HL-60/S4 treated with phorbol 12-myristate 13-acetate at 8.2 ng/mL for 4 days and 3 days (cell line): ENCODE measurements around the gene TBL3.
"Not testable (repeated sequence)": the region's sequence is repeated elsewhere in the genome, so short reads cannot be mapped to it uniquely, and the experiment has no call there.

Source experiments
- in situ Hi-C: fragments of 300-500 bp; cut with MboI; formaldehyde crosslinking; loops from 2 replicates; pipeline ENCODE4 v1.15.0; 2022; ENCODE audit warnings: low sequenced_read_pairs

The TBL3 gene

GRCh38 chr16:1971796-1972489, at the start of gene TBL3:
TSS of gene TBL3 (plus strand) at chr16:1972053. CDS start at chr16:1972165, 112 bp downstream.
- in situ Hi-C loops: no loop called here

GRCh38 chr16:1922357-1922756, 49.5 kb upstream of the TBL3 start:
- in situ Hi-C loops: no loop called here

GRCh38 chr16:1923299-1924034, 48.4 kb upstream of the TBL3 start:
- in situ Hi-C loops: no loop called here

GRCh38 chr16:1924095-1924494, 47.8 kb upstream of the TBL3 start:
- in situ Hi-C loops: no loop called here

DNA sequence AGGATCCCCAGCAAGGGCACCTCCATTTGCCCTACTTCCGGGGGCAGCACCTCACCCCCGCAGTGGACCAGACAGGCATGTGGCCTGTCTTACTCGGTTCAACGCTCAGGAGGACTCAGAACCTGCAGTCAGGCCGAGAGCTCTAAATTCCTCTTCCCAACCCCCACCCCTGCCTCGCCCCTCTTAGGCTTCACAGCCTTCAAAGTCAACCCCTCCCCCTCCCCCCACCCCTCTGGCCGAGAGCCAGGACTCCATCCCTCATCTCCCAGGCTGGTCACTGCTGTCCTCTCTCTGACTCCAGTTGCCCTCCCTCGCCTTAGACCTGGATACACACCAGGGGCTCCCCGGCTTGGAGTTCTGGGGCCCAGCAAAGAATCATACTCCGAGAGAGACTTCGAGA, 45.6 kb upstream of the TBL3 start:
- in situ Hi-C loops: no loop called here

DNA sequence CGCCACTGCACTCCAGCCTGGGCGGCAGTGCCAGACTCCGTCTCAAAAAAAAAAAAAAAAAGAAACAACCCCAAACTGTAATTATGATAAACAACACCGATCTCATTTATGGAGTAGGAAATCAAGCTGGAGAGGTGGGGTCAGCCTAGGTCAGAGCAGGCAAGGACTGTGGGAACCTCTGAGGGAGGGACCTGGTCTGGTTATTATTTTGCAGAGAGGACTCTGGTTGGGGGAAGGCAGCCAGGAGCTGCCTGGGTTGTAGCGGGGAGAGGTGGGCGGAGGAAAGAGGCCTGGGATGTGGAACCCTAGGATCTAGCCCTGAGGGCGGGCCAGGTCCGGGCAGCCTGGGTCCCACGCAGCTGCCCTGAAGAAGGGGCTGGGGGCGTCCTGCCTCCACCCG, 42.7 kb upstream of the TBL3 start:
- in situ Hi-C loops: no loop called here

- in situ Hi-C loops: no loop called here
Measured at GRCh38 chr16:1929578-1930337, 42.1 kb upstream of the TBL3 start.

DNA sequence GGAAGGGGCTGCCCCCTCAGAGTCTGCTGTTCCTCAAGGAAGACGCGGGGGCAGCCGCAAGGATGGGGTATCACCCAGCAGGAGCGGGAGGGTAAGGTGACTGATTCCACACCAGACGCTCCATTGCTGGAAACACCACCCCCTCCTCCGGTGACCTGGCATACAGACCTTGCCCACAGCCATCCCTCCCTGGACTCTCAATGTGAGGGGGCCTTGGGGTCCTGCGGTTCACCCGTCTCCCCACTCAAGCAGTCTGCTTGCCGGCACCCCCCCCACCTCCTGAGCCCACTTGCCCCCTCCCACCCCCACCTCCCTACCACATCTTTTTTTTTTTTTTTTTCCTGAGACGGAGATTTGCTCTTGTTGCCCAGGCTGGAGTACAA, 41.5 kb upstream of the TBL3 start:
- in situ Hi-C loops: no loop called here

- in situ Hi-C loops: no loop called here
Measured at GRCh38 chr16:1932050-1933028, 39.5 kb upstream of the TBL3 start.

DNA sequence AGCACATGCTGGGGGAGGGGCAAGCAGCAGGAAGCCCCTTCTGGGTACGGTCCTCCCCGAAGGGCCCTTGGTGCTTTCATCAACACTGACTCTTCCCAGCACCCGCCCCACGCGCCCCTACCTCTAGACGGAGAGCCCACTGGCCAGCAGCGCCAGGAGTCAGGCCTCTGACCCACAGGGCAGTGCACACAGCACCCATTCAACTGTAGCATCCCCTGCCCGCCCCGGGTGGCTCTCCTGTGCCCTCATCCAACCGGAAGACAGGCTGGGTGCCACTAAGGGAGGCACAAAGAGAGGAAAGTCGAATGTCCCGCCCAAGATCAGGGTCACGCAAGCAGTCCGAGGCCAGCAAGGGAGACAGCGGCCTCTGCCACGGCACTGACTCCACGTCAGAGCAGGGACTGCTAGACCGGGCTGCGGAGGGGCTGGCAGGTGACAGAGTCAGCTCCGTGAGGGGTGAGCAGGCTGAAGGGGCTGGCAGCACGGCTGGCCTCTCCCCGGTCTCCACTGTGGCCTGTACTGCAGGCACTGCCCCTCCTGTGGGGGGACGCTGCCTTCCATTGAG, 38.7 kb upstream of the TBL3 start:
- in situ Hi-C loops: no loop called here

- in situ Hi-C loops: no loop called here
Measured at GRCh38 chr16:1936945-1937479, 34.8 kb upstream of the TBL3 start.

DNA sequence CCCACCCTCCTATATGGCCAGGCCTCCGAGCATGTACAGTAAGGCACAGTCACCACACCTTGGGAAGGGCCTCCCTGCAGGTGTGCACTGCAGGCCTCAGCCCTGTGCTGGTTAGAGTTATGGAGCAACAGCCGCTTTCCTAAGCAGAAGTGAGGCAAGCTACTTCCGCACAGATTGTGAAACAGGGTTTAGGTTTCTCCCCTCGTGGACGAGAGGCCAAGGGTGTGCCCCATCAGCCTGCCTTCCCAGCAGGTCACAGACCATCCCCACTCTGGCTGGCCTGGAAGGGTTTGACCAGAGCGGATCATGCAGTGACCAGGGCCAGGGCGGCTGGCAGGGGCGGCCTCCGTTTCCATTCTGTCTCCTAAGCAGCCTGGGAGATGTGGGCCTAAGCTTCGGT, 33.5 kb upstream of the TBL3 start:
- in situ Hi-C loops: no loop called here

GRCh38 chr16:1938910-1939309, 32.9 kb upstream of the TBL3 start:
- in situ Hi-C loops: no loop called here

DNA sequence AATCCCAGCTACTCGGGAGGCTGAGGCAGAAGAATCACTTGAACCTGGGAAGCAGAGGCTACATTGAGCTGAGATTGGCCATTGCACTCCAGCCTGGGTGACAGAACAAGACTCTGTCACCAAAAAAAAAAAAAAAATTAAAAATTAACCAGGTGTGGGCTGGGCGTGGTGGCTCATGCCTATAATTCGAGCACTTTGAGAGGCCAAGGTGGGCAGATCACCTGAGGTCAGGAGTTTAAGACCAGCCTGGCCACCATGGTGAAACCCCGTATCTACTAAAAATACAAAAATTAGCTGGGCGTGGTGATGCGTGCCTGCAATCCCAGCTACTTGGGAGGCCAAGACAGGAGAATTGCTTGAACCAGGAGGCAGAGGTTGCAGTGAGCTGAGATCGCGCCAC, 32.0 kb upstream of the TBL3 start:
- in situ Hi-C loops: not testable (repeated sequence)

- in situ Hi-C loops: no loop called here
Measured at GRCh38 chr16:1940273-1941161, 31.3 kb upstream of the TBL3 start.

- in situ Hi-C loops: no loop called here
Measured at GRCh38 chr16:1941162-1942046, 30.4 kb upstream of the TBL3 start.

- in situ Hi-C loops: no loop called here
Measured at GRCh38 chr16:1942047-1942809, 29.6 kb upstream of the TBL3 start.
